Mammary epithelial cell (primary cell): ENCODE data around the gene GRB14.

Source experiments
- CTCF ChIP-seq, 2 donors: IDR thresholded peaks in 1 of 2; conservative IDR thresholded peaks in 1 of 2; 2 replicates each; pipeline ENCODE4 v1.5.1; 2011 to 2012; ENCODE audit warnings: inconsistent platforms in 2 of 2, low read length in 2 of 2, mild to moderate bottlenecking in 2 of 2, control low read depth in 1 of 2, low read depth in 1 of 2; ENCODE audit not compliant: insufficient read depth in 1 of 2; ENCODE audit errors: extremely low read depth in 1 of 2
- EZH2 ChIP-seq: IDR thresholded peaks from 2 replicates; pipeline ENCODE4 v1.6.1; 2012; ENCODE audit warnings: low read length, inconsistent platforms, borderline replicate concordance

DNA sequence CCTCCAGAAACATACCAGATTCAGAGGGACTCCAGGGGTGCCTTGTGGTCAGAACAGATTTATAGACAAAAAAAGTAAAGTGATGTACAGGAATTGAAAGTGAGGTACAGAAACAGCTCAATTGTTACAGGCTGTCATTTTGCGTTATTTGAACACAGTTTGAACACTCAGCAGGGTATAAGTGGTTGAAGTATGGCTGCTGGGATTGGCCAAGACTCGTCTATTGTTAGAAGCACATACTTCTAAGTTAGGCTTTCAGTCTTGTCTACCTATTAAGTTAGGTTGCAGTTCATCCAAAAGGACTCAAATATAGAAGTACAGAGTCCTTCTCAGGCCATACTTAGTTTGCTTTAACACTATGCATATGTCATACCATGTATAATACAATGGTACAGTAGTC lies 21.0 kb upstream of the GRB14 start:
- TF ChIP-seq CTCF (conservative IDR thresholded peaks at IDR 0.05 in 1 of 2, IDR thresholded peaks at IDR 0.05 in 1 of 2; ENCODE audit: extremely low read depth in 1 of 2, insufficient read depth in 1 of 2, low read depth in 1 of 2, low read length in 2 of 2) (no peak), EZH2 (no peak)
